NCI-H345 treated with DMSO at 0.1 percent for 48 hours (cell line): ENCODE measurements around the gene PARD3B.

Experiments
- DNase-seq: peaks from one replicate; lab custom pipeline; 2025; ENCODE audit not compliant: unreplicated experiment; lab: John Stamatoyannopoulos, UW

PARD3B gene

GRCh38 chr2:205435970-205436369 lies 890.7 kb downstream of the PARD3B start:
- DNase-seq: no peak

GRCh38 chr2:205438241-205438640 lies 893.0 kb downstream of the PARD3B start:
- DNase-seq: no peak

- no peak for DNase-seq
Observed at GRCh38 chr2:205439621-205440020, 894.3 kb downstream of the PARD3B start.

DNA sequence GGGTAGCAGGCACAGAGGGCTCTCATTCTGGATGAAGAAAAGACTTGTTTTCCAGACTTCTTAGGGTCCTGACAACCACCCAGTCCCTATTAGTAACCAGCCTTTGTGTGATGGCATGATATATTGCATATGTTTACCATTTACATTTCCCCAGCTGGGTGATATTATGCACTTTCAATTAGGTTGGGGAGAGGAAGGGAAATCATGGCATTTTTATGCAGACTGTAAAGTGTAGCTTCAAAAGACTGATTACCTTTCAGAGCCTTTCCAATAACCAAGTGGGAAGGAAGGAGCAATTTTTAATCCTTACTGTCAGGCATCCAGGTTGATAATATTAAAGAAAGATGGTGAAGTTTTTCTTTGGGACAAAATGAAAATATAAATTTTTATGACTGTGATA lies 896.2 kb downstream of the PARD3B start:
- DNase-seq: no peak

DNA sequence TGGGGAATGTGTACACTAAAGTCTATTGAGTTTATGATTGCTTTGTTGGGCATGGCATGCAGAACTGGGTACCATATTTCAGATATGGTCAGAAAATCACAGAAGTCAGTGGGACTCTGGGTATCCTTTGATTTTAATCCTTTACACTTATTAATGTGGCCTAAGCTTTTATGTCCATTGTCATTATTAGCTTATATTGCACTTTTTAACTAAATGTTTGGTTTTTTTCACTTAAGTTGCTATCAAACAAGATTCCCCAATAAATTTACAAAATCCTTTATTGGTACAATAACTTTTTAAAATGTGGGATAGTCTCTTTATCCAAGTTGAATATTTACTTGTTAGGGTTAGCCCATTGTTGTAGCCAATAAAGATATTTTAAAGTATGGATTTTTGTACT lies 902.9 kb downstream of the PARD3B start:
- no peak for DNase-seq

DNA sequence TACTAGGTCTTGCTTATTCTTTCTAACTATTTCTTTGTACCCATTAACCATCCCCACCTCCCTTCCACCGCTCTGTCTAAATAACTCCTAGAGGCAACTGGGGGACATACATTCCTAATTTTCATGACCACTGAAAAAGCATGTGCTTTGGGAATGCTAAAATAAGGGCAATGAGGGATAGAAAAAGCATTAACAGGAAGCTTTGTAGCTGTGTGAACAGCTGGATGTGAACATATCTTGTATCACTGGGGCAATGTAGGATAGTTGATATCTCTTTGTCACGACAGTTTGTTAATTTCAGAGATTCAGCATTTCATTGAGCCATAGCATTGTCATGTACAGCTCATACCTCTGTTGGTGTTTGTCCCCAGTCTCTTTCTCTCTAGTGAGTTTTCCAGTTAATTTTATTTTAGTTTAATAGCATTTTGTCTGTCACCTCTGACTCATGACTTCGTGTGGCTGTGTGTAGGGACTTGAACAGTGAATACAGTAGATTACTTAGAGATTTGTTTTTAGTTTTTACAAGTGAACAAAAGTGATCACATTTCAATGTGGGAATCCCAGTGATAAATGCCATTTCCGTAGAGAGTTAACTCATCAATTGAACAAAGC lies 906.7 kb downstream of the PARD3B start:
- no peak for DNase-seq

GRCh38 chr2:205453202-205453601 lies 907.9 kb downstream of the PARD3B start:
- DNase-seq: no peak

DNA sequence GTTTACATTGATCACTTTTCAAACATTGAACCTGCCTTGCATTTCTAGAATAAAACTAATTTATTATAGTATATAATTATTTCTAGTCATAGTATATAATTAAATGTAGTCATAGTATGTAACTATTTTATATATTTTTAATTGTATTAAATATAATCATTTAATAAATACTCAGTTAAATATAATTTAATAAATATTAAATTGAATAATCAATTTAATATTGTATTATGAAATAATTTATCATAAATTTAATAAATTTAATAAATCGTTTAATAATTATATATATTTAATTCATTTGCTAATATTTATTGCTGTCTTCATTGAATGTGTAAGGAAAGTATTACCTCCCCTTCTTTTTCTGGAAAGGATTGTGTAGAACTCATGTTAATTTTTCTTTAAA lies 911.4 kb downstream of the PARD3B start:
- no peak for DNase-seq

DNA sequence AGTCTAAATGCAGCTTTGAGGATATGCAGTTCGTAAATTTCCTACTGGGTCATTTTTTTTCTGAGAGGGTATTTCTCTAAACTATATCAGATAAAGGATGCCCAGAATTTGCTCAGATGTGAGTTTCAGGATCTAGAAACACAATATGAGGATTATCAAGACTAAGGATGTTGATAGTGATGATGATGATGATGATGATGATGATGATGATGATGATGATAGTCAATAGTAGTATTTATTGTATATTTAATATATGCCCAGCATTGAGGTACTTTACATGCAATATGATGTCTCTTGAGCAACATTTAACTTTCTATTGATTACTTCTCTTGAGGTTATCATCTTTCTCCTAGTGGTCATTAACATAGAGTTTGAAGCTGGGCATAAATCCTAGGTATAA lies 914.9 kb downstream of the PARD3B start:
- no peak for DNase-seq

GRCh38 chr2:205461169-205461568 lies 915.9 kb downstream of the PARD3B start:
- no peak for DNase-seq

DNA sequence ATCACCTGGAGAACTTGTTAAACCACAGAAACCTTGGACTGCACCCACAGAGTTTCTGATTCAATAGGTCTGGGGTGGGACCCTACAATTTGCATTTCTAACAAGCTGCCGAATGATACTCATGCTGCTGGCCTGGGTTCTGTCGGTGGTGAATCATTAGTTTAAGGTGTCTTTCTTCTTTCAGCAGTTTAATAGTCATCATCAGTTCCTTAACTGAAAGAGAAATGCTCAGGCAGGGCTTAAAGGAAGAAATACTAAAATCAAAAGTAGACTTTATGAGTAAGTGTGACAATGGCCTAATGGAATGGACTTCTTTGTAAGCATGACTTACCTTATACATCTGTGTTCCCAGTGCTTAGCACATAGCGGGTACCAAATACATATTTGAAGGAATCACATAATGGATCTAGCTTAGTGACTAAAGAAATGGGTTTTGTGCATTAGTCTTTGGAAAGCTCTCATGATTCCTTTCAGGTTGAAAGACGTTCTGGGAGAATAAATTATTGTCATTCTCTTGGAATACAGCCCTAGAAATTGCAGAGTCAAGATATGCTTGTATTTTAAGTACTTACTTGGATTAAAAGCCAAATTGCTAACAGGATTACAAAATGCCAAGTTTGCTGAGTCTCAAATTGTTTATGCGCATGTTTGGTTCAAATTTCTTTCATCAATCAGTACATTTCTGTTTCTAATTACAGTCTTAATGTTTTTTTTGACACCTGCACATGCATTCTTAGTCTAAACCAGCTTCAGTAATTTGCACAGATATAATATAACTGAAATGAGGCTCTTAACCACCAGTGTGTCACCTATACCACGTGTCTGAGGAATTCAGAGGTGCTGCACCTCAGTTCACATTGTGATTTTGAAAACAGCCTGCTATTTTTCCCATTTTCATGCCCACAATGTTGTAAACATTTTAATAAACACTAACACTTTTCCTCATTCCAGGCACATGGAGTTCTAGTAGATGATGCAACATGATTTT lies 916.7 kb downstream of the PARD3B start:
- DNase-seq: no peak

GRCh38 chr2:205462681-205463345 lies 917.5 kb downstream of the PARD3B start:
- DNase-seq: no peak

DNA sequence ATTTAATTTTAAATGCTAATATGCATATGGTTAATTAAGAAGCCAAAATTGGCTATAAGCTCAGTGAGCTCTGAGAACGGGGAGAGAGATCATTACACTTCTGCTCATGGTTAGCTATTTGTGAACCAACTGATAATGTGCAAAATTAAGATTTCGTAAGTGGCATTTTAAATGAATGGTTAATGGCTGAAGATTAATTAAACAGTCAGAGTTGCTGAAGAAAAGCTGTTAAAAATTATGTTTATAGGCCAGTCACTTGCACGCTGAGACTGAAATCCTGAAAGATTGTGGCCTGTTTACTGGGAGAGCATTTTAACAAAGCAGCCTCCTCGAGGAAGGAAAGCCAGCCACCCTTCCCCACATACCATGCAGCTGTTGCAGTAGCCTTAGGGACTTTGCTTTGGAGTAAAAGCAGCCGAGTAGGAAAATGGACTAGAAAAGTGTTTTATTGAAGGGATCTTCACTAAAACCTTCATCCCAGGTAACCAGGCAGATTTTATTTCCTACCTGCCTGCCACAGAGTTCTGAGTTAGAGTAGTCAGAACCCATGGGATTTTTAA lies 918.3 kb downstream of the PARD3B start:
- no peak for DNase-seq

DNA sequence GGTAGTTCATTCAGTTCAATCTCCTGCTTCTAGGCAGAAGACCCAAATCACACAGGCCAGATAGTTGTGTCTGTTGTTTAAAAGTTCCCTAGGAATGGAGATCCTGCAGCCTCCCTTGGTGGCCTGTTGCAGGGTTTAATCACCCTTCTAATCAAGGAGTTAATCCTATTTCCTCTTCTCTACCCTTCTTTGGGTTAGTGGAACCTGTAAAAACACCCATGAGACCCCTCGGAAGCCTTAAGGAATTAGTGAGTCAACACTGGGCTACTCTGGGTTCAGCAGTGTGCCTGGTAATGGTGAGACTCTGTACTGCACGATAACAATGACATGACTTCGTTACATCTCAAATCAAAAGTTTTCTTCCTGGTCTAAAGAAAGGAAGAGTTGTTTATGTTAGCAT lies 919.4 kb downstream of the PARD3B start:
- no peak for DNase-seq

- DNase-seq: no peak
Observed at GRCh38 chr2:205465791-205466190, 920.5 kb downstream of the PARD3B start.

- DNase-seq: no peak
Observed at GRCh38 chr2:205471776-205472175, 926.5 kb downstream of the PARD3B start.

DNA sequence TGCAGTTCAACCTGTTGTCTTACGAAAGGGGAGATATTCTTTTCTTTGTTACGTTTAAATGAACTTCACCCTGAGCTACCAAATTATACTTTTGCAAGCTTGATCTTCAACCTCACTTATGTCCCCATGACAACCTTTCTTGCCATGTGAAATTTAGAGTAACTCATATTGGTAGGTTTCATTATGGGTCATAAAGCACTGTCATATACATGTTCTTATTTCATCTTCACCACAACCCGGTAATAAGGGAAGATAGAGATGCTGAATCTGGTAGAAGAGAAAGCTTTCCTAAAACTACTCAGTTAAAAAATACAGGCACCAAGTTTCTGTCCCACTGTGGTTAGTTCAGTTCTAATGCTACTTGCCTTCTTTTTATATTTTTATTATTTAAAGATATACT lies 928.5 kb downstream of the PARD3B start:
- DNase-seq: no peak

DNA sequence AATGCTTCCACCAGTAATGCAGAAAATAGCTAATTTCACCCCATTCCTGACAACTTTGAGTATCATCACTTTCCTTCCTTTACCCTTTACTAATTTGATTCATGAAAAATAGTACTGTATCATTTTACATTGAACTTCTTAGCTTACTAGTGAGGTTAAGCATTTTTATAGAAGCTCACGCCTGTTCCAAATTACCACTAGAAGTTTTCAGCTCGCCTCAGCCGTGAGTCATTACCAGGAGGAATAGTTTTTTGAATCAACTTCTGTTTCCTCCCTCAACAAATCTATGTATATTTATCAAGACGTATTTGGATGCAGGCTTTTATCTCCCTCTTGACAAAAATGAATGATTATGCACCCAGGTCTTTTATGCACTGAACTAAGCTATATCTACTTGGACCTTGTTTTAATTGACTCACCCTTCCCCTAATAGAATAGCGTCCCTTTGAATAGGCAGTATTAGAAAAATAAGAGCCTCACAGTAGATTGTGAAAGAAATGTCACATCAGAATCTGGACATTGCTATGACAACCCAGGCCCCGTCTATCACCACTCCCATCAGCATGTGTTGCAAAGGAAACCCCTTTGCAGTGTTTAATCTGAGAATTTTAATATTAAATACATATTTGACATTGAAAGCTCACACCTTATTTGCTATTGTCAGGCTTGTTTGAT lies 929.6 kb downstream of the PARD3B start:
- DNase-seq: no peak

DNA sequence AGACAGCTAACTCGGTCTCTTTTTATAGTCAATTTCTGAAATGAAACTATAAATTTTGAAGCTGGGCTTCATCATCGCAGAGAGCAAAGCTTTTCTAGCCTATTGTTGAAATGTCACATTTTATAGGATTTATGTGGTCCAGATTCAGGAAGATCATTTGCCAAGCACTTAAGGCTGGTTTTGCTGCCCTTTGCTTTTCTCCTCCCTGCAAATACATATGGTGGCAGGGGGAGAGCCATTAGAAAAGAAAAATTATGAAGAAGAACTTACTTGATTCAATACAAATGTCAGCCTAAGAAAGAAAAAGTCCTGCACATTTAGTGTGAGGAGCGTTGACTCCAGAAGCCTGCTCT lies 930.1 kb downstream of the PARD3B start:
- no peak for DNase-seq

GRCh38 chr2:205477016-205477705 lies 931.9 kb downstream of the PARD3B start:
- DNase-seq: no peak

DNA sequence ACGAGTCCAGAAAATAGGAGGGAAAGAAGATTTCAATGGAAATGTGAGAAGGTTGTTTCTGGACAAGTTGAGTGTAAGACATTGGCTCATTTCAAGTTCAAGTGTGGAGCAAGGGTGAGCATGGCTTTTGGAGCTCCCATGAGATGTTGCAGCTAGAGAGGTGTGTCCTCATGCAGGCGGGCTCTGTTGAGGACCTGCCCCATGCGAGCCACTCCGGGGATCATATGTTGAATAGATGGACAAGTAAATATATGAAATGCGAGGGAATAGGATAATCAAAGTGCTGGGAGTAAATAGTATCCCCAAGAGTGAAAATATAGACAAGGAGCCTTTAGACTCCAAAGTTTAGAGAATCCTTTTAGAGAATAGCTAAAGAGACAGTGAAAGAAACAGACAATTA lies 936.6 kb downstream of the PARD3B start:
- DNase-seq: no peak
